Esophagus squamous epithelium (tissue), 4 donors: Measurements from ENCODE around the gene BRD1.

Experiments
- CTCF ChIP-seq, 6 experiments: fragments of 450-650 bp in 4 of 6; fragments of 200-600 bp in 2 of 6; sonication (generic) in 2 of 6; IDR thresholded peaks; one replicate each; pipeline ENCODE4 v1.5.1; 2016 to 2019; ENCODE audit warnings: antibody characterized with exemption in 6 of 6, mild to moderate bottlenecking in 4 of 6, moderate library complexity in 4 of 6
- POLR2A ChIP-seq, 4 donors: fragments of 450-650 bp; IDR thresholded peaks; one replicate each; pipeline ENCODE4 v1.6.1; 2017; ENCODE audit warnings: antibody characterized with exemption in 4 of 4, mild to moderate bottlenecking in 4 of 4, moderate library complexity in 3 of 4

DNA sequence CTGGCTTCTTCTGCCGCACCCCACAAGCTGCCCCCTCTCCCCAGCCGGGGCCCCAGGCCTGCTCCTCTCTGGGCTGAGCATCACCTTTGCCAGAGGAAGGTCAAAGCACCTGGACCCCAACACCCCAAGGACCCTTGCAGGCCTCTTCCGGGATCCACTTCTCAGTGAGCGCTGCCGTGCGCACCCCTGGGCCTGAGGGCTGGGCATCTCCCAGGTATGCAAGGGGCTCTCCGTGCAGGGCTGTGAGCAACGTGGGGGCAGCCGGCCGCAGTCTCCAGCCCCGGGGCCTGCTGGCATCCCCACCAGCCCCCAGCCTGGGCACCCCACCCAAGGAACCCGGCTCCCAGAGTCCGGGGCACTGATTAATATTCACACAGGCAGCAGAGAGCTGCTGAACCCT, 64.0 kb downstream of the BRD1 start:
- TF ChIP-seq CTCF (IDR thresholded peaks at IDR 0.05) = no peak
- no peak for TF ChIP-seq POLR2A (IDR thresholded peaks at IDR 0.05)
